Spleen (tissue), 7 donors: ENCODE results near the gene CD302.

Source experiments
- POLR2A ChIP-seq, 3 donors: fragments of 450-650 bp; IDR thresholded peaks; one replicate each; pipeline ENCODE4 v1.5.1; 2017; ENCODE audit warnings: antibody characterized with exemption in 3 of 3, mild to moderate bottlenecking in 1 of 3
- TF ChIP-seq, protein P1 (sequence below), 11 experiments: fragments of 200-600 bp in 7 of 11; fragments of 450-650 bp in 4 of 11; sonication (generic) in 4 of 11; IDR thresholded peaks in 8 of 11; conservative IDR thresholded peaks in 3 of 11; 1 replicate in 7 of 11; 2 replicates in 4 of 11; pipeline versions ENCODE4 v1.4.0 to v1.8.0; 2016 to 2021; ENCODE audit warnings: antibody characterized with exemption in 11 of 11, inconsistent platforms in 4 of 11, mild to moderate bottlenecking in 1 of 11
- donor health status: DM: no; HTN: no; CAD: no; lungs with moderate emphysema.
- donor health status: DM: no; HTN: no; CAD: no.
- donor health status: DM: no; HTN: no; CAD: no.

DNA sequence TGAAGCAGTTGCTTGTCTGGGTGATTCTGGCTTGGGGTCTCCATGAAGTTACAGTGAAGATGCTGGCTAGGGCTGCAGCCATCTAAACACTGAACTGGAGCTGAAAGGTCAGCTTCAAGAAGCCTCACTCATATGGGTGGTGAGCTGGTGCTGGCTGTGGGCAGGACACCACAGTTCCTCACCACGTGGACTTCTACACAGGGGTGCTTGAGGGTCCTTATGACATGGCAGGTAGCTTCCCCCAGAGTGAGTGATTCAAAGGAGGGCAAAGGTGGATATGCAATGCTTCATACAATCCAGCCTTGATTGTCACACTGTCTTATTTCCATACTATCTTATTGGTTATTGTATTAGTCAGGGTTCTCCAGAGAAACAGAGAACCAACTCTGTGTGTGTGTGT lies 6.0 kb downstream of the CD302 start:
- no peak for TF ChIP-seq POLR2A (IDR thresholded peaks at IDR 0.05)
- TF ChIP-seq, protein P1, sequence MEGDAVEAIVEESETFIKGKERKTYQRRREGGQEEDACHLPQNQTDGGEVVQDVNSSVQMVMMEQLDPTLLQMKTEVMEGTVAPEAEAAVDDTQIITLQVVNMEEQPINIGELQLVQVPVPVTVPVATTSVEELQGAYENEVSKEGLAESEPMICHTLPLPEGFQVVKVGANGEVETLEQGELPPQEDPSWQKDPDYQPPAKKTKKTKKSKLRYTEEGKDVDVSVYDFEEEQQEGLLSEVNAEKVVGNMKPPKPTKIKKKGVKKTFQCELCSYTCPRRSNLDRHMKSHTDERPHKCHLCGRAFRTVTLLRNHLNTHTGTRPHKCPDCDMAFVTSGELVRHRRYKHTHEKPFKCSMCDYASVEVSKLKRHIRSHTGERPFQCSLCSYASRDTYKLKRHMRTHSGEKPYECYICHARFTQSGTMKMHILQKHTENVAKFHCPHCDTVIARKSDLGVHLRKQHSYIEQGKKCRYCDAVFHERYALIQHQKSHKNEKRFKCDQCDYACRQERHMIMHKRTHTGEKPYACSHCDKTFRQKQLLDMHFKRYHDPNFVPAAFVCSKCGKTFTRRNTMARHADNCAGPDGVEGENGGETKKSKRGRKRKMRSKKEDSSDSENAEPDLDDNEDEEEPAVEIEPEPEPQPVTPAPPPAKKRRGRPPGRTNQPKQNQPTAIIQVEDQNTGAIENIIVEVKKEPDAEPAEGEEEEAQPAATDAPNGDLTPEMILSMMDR (IDR thresholded peaks at IDR 0.05 in 8 of 11, conservative IDR thresholded peaks at IDR 0.05 in 3 of 11) = no peak
